Testis (tissue), 2 donors: ENCODE results near the gene FAM83C.

Experiments used
- POLR2A ChIP-seq: fragments of 450-650 bp; IDR thresholded peaks from one replicate; pipeline ENCODE4 v1.6.1; 2017; ENCODE audit warnings: antibody characterized with exemption, mild to moderate bottlenecking, moderate library complexity
- TF ChIP-seq, protein P1 (sequence below), 3 experiments: fragments of 450-650 bp in 2 of 3; fragments of 200-600 bp in 1 of 3; sonication (generic) in 1 of 3; IDR thresholded peaks; one replicate each; pipeline ENCODE4 v1.5.1; 2016 to 2019; ENCODE audit warnings: antibody characterized with exemption in 3 of 3, mild to moderate bottlenecking in 2 of 3, moderate library complexity in 1 of 3

GRCh38 chr20:35277127-35277526, 15.1 kb downstream of the FAM83C start:
- no peak for TF ChIP-seq POLR2A
- TF ChIP-seq, protein P1, sequence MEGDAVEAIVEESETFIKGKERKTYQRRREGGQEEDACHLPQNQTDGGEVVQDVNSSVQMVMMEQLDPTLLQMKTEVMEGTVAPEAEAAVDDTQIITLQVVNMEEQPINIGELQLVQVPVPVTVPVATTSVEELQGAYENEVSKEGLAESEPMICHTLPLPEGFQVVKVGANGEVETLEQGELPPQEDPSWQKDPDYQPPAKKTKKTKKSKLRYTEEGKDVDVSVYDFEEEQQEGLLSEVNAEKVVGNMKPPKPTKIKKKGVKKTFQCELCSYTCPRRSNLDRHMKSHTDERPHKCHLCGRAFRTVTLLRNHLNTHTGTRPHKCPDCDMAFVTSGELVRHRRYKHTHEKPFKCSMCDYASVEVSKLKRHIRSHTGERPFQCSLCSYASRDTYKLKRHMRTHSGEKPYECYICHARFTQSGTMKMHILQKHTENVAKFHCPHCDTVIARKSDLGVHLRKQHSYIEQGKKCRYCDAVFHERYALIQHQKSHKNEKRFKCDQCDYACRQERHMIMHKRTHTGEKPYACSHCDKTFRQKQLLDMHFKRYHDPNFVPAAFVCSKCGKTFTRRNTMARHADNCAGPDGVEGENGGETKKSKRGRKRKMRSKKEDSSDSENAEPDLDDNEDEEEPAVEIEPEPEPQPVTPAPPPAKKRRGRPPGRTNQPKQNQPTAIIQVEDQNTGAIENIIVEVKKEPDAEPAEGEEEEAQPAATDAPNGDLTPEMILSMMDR (IDR thresholded peaks at IDR 0.05), result no peak
